Neural progenitor cell (in vitro differentiated cells): ENCODE data around the gene BUD13. TPM values are rescaled to one million over a fixed set of nuclear protein-coding genes. Genes with fewer than 3 reads are reported as not detected.
A peak's percentile ranks its signal among the peaks of the same experiment; 100 is the strongest.

Experiments used
- DNase-seq: peaks from one replicate; pipeline ENCODE4 v3.0.0-alpha.2; 2016; ENCODE audit warnings: low spot score
- H2AFZ ChIP-seq: fragments of 200-600 bp; sonication (generic); replicated peaks from 2 replicates; pipeline ENCODE4 v1.6.1; 2016; ENCODE audit warnings: antibody characterized with exemption
- H3F3A ChIP-seq: fragments of 200-600 bp; sonication (generic); 2 replicates; pipeline ENCODE4 v1.6.1; 2016; ENCODE audit warnings: antibody characterized with exemption, low read depth
- H3K27ac ChIP-seq: fragments of 200-600 bp; sonication (generic); 2 replicates; pipeline ENCODE4 v1.5.1; 2016; ENCODE audit warnings: mild to moderate bottlenecking
- H3K27me3 ChIP-seq: fragments of 200-600 bp; sonication (generic); 2 replicates; pipeline ENCODE4 v1.6.1; 2016; ENCODE audit warnings: mild to moderate bottlenecking, moderate library complexity
- H3K36me3 ChIP-seq: fragments of 200-600 bp; sonication (generic); 2 replicates; pipeline ENCODE4 v1.5.1; 2016
- H3K4me1 ChIP-seq: fragments of 200-600 bp; sonication (generic); 2 replicates; pipeline ENCODE4 v1.6.1; 2016; ENCODE audit warnings: mixed run types
- H3K4me2 ChIP-seq: fragments of 200-600 bp; sonication (generic); 2 replicates; pipeline ENCODE4 v1.6.1; 2016
- H3K4me3 ChIP-seq: fragments of 200-600 bp; sonication (generic); 2 replicates; pipeline ENCODE4 v1.5.1; 2016
- H3K79me2 ChIP-seq: fragments of 200-600 bp; sonication (generic); 2 replicates; pipeline ENCODE4 v1.6.1; 2016; ENCODE audit warnings: low read depth
- H3K9ac ChIP-seq: fragments of 200-600 bp; sonication (generic); 2 replicates; pipeline ENCODE4 v1.6.1; 2016
- H3K9me3 ChIP-seq: fragments of 200-600 bp; sonication (generic); 2 replicates; pipeline ENCODE4 v1.5.1; 2016; ENCODE audit warnings: low read depth
- H4K20me1 ChIP-seq: fragments of 200-600 bp; sonication (generic); 2 replicates; pipeline ENCODE4 v1.6.1; 2016; ENCODE audit warnings: low read depth
- H3K27ac Mint-ChIP-seq: 3 replicates; pipeline ENCODE4 v1.8.0; 2021; ENCODE audit warnings: mixed read lengths
- H3K27me3 Mint-ChIP-seq: 2 replicates; pipeline ENCODE4 v1.8.0; 2022; ENCODE audit warnings: low read depth, mild to moderate bottlenecking, inconsistent platforms, moderate library complexity, mixed read lengths; ENCODE audit not compliant: insufficient read depth
- H3K36me3 Mint-ChIP-seq: 3 replicates; pipeline ENCODE4 v1.8.0; 2021; ENCODE audit warnings: mixed read lengths
- H3K4me1 Mint-ChIP-seq: 3 replicates; pipeline ENCODE4 v1.8.0; 2021; ENCODE audit warnings: mixed read lengths
- H3K4me3 Mint-ChIP-seq: 3 replicates; pipeline ENCODE4 v1.8.0; 2021; ENCODE audit warnings: mild to moderate bottlenecking, moderate library complexity, mixed read lengths
- H3K9me3 Mint-ChIP-seq: 3 replicates; pipeline ENCODE4 v1.8.0; 2020; ENCODE audit warnings: mixed read lengths
- EZH2 ChIP-seq: fragments of 200-600 bp; sonication (generic); IDR thresholded peaks from 2 replicates; pipeline ENCODE4 v1.6.1; 2017; ENCODE audit warnings: antibody characterized with exemption, mild to moderate bottlenecking, moderate library complexity
- EZH2phosphoT487 ChIP-seq: fragments of 200-600 bp; sonication (generic); IDR thresholded peaks from 2 replicates; pipeline ENCODE4 v1.6.1; 2017; ENCODE audit warnings: antibody characterized with exemption
- total RNA-seq: library from RNA; depleted of rRNA; stranded (reverse); fragments of >200 nt; gene quantifications from 2 replicates; pipeline ENCODE4 v1.2.3, GENCODE V29; 2015; ENCODE audit warnings: low replicate concordance
- TF ChIP-seq, protein P1 (sequence below): fragments of 200-600 bp; sonication (generic); IDR thresholded peaks from 2 replicates; pipeline ENCODE4 v1.5.1; 2017; ENCODE audit warnings: antibody characterized with exemption, mild to moderate bottlenecking

The BUD13 gene
- total RNA-seq, 1 donor from 2014 or later, result 31.5 TPM

DNA sequence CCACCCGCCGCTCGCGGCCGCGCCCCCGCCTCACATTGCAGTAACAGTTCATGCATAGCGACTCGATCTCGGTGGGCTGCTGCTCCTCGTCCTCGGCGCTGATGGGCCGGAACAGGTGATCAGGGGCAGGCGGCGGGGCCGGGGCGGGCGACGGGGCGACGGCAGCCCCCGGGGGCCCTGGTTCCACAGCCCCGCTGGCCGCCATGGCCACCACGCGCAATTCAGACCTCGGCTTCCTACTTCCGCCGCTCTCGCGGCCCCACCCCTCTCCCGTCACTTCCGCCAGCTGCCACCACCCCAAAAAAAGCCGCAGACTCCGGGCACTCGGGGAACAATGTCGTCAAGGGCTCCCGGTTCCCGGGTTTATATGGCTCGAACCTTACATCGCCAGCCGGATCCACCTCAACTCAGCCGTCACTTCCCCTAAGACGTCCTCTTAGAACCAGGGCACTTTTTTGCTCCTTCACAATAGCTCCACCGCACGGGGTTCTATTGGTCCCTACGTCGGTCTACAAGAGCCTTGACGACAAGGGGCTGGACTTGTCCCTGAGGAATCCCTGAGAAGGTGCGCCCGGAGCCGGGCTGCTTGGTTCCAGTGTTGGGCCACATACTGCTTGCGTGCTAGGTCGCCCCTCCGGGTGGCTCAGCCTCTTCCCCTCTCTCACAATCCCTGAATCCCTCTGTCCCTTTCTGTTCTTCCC lies 15.1 kb upstream of the BUD13 start, which contains the start of gene ZPR1:
TSS of gene ZPR1 (minus strand) at position 238 of the 701 bp plus-strand sequence. CDS start at position 205, 33 bp downstream.
- peak within 1 kb of the TSS; percentile 54 for H3K27ac Mint-ChIP-seq
- peak within 1 kb of the TSS; percentile 98 for H3K4me3 Mint-ChIP-seq
- no peaks in the 10 kb centered on the region for H3K9me3 ChIP-seq
- H3K79me2 ChIP-seq, result peaks cover 16% of the 10 kb centered on the region
- H3K9me3 Mint-ChIP-seq, result no peaks in the 10 kb centered on the region
- peaks cover 4% of the 10 kb centered on the region for H3K27me3 Mint-ChIP-seq
- H3F3A ChIP-seq, result no peaks in the 10 kb centered on the region
- H3K27ac ChIP-seq, result no peak within 1 kb of the TSS
- peaks cover 11% of the 10 kb centered on the region for H3K27me3 ChIP-seq
- H3K4me3 ChIP-seq, result peak within 1 kb of the TSS; percentile 87
- H3K36me3 Mint-ChIP-seq, result peaks cover 14% of the 10 kb centered on the region
- peaks cover 5% of the 10 kb centered on the region for H3K4me1 ChIP-seq
- TF ChIP-seq, protein P1, sequence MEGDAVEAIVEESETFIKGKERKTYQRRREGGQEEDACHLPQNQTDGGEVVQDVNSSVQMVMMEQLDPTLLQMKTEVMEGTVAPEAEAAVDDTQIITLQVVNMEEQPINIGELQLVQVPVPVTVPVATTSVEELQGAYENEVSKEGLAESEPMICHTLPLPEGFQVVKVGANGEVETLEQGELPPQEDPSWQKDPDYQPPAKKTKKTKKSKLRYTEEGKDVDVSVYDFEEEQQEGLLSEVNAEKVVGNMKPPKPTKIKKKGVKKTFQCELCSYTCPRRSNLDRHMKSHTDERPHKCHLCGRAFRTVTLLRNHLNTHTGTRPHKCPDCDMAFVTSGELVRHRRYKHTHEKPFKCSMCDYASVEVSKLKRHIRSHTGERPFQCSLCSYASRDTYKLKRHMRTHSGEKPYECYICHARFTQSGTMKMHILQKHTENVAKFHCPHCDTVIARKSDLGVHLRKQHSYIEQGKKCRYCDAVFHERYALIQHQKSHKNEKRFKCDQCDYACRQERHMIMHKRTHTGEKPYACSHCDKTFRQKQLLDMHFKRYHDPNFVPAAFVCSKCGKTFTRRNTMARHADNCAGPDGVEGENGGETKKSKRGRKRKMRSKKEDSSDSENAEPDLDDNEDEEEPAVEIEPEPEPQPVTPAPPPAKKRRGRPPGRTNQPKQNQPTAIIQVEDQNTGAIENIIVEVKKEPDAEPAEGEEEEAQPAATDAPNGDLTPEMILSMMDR, result no peak
- TF ChIP-seq EZH2phosphoT487 (no peak), EZH2 (no peak)
- H3K36me3 ChIP-seq, result no peaks in the 10 kb centered on the region
- peak; percentile 73 for DNase-seq
- H3K9ac ChIP-seq, result peak within 1 kb of the TSS; percentile 61
- H3K4me1 Mint-ChIP-seq, result peaks cover 14% of the 10 kb centered on the region
- peak within 1 kb of the TSS; percentile 90 for H2AFZ ChIP-seq
- H4K20me1 ChIP-seq, result no peaks in the 10 kb centered on the region
- H3K4me2 ChIP-seq, result peak within 1 kb of the TSS; percentile 85

DNA sequence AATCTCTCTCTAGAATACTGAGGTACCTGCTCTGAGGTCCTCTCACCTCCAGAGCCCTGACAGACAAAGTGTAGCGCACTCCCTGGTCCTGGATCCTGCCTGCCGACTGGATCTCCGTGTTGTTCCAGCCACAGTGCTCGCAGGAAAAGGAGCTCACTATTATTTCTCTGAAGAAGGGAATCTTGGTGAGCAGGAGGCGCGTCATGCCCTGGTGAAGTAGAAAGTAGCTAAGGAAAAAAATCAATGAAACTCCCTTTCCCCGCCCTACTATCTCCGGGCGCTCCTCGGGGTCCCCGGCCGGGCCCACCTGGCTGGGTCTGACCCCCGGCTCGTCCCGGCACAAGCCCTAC lies 14.6 kb upstream of the BUD13 start:
- H3K9me3 Mint-ChIP-seq, result no peaks in the 10 kb centered on the region

DNA sequence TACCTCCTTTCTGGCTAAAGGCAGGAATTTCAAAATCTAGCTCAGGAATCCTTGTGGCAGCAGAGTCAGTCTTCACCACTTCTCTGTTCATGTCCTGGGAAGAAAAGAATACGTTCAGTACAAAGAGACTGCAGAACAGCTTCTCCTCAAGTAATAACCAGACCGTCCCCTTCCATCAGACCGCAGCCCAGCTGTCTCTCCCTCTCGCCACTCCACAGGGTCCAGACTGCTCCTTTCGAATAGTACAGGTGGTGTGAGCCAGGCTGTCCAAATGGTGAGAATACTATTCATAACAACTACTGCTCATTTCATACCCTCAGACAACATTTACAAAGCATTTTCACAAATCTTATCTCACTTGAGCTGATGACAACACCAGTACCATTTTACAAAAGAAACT lies 14.2 kb upstream of the BUD13 start:
- Histone ChIP-seq H2AFZ (peak overlapping the region; percentile 90), H3K4me2 (peak overlapping the region; percentile 85), H3K4me3 (peak overlapping the region; percentile 87), H3K27ac (no peak overlapping the region), H3K27me3 (peaks cover 11% of the 10 kb centered on the region), H3K36me3 (no peaks in the 10 kb centered on the region), H3K79me2 (peaks cover 16% of the 10 kb centered on the region), H3K9ac (peak overlapping the region; percentile 61), H3F3A (no peaks in the 10 kb centered on the region), H4K20me1 (no peaks in the 10 kb centered on the region), H3K9me3 (no peaks in the 10 kb centered on the region), H3K4me1 (no peaks in the 10 kb centered on the region)
- no peak for DNase-seq
- peaks cover 14% of the 10 kb centered on the region for H3K4me1 Mint-ChIP-seq
- H3K9me3 Mint-ChIP-seq, result no peaks in the 10 kb centered on the region
- H3K27ac Mint-ChIP-seq, result no peak overlapping the region
- no peak for TF ChIP-seq EZH2
- TF ChIP-seq, protein P1, result no peak
- TF ChIP-seq EZH2phosphoT487, result no peak
- peaks cover 18% of the 10 kb centered on the region for H3K36me3 Mint-ChIP-seq
- peak overlapping the region; percentile 98 for H3K4me3 Mint-ChIP-seq
- peaks cover 4% of the 10 kb centered on the region for H3K27me3 Mint-ChIP-seq

More for the DNA sequence above, 14.6 kb upstream of the BUD13 start:
- Histone ChIP-seq H3K4me2 (peak overlapping the region; percentile 85), H3K36me3 (no peaks in the 10 kb centered on the region), H3K27me3 (peaks cover 11% of the 10 kb centered on the region), H4K20me1 (no peaks in the 10 kb centered on the region), H3K4me3 (peak overlapping the region; percentile 87), H3K9ac (peak overlapping the region; percentile 61), H3K9me3 (no peaks in the 10 kb centered on the region), H3F3A (no peaks in the 10 kb centered on the region), H3K27ac (no peak overlapping the region), H3K79me2 (peaks cover 16% of the 10 kb centered on the region), H2AFZ (peak overlapping the region; percentile 90), H3K4me1 (no peaks in the 10 kb centered on the region)
- Mint-ChIP-seq H3K4me3 (peak overlapping the region; percentile 98), H3K4me1 (peaks cover 14% of the 10 kb centered on the region), H3K36me3 (peaks cover 14% of the 10 kb centered on the region), H3K27ac (no peak overlapping the region), H3K27me3 (peaks cover 4% of the 10 kb centered on the region)
- no peak for DNase-seq
- no peak for TF ChIP-seq EZH2phosphoT487
- no peak for TF ChIP-seq EZH2
- TF ChIP-seq, protein P1, result no peak
